Endometrial microvascular endothelial cells (primary cell): Measurements from ENCODE around the gene TNNT3. TPM values are rescaled to one million over a fixed set of nuclear protein-coding genes. Genes with fewer than 3 reads are reported as not detected.
"Not testable (repeated sequence)": the region's sequence is repeated elsewhere in the genome, so short reads cannot be mapped to it uniquely, and the experiment has no call there.

Experiments
- in situ Hi-C: cut with HindIII; loops from 2 replicates; pipeline ENCODE4 v1.10.0; 2017; ENCODE audit warnings: low sequenced_read_pairs, low pct_unique_long_range_greater_than_20kb; ENCODE audit errors: inconsistent ontology term
- total RNA-seq: library from RNA; depleted of rRNA; stranded (reverse); fragments of >200 nt; gene quantifications from one replicate; pipeline ENCODE4 v1.2.3, GENCODE V29; 2015; ENCODE audit errors: inconsistent ontology term

TNNT3 gene
- not detected for total RNA-seq

- in situ Hi-C loops: no loop called here
These were observed at the start of gene TNNT3 for GRCh38 chr11:1919391-1920127. TNNT3 (plus strand) TSS chr11:1919703; CDS start chr11:1922875, 3,172 bp downstream.

- in situ Hi-C loops: no loop called here
These were observed 49.2 kb upstream of the TNNT3 start for GRCh38 chr11:1870326-1870696.

GRCh38 chr11:1870721-1871466, 48.6 kb upstream of the TNNT3 start:
- in situ Hi-C loops: no loop called here

GRCh38 chr11:1871531-1871930, 48.0 kb upstream of the TNNT3 start:
- in situ Hi-C loops: no loop called here

- in situ Hi-C loops: no loop called here
These were observed 47.1 kb upstream of the TNNT3 start for GRCh38 chr11:1872267-1872985.

- in situ Hi-C loops: no loop called here
These were observed 46.3 kb upstream of the TNNT3 start for GRCh38 chr11:1873048-1873812.

- in situ Hi-C loops: not testable (repeated sequence)
These were observed 45.7 kb upstream of the TNNT3 start for GRCh38 chr11:1873813-1874150.

- in situ Hi-C loops: not testable (repeated sequence)
These were observed 44.9 kb upstream of the TNNT3 start for GRCh38 chr11:1874441-1875092.

- in situ Hi-C loops: no loop called here
These were observed 44.2 kb upstream of the TNNT3 start for GRCh38 chr11:1875093-1875850.

- in situ Hi-C loops: not testable (repeated sequence)
These were observed 43.6 kb upstream of the TNNT3 start for GRCh38 chr11:1875851-1876301.

GRCh38 chr11:1876361-1877063, 43.0 kb upstream of the TNNT3 start:
- in situ Hi-C loops: no loop called here

GRCh38 chr11:1877211-1878136, 42.0 kb upstream of the TNNT3 start:
- in situ Hi-C loops: no loop called here

- in situ Hi-C loops: no loop called here
These were observed 41.1 kb upstream of the TNNT3 start for GRCh38 chr11:1878137-1879031.

- in situ Hi-C loops: no loop called here
These were observed 40.1 kb upstream of the TNNT3 start for GRCh38 chr11:1879342-1879940.
